B cell (primary cell): ENCODE results near the gene GATM. TPM values are rescaled to one million over a fixed set of nuclear protein-coding genes. Genes with fewer than 3 reads are reported as not detected.

Source experiments
- ATAC-seq: fragments of 200-7000 bp; cut with Tn5 transposase; one replicate; pipeline ENCODE4 v1.10.0; 2021; ENCODE audit warnings: low read depth, mild to moderate bottlenecking, moderate number of reproducible peaks, moderate library complexity
- CTCF ChIA-PET: fragments of 350-600 bp; sonication (Branson Sonifier 250); formaldehyde crosslinking; loops from one replicate; lab custom pipeline; 2021; ENCODE audit warnings: antibody characterized with exemption, inconsistent platforms; lab: Charles Lee
- POLR2A ChIA-PET: fragments of 350-600 bp; sonication (Branson Sonifier 250); formaldehyde crosslinking; loops from one replicate; lab custom pipeline; 2021; ENCODE audit warnings: antibody characterized with exemption; lab: Charles Lee
- DNase-seq: peaks from one replicate; pipeline ENCODE4 v3.0.0; 2013
- H2AFZ ChIP-seq: 2 replicates; pipeline ENCODE4 v1.6.1; 2012; ENCODE audit warnings: mild to moderate bottlenecking, low read depth, low read length; ENCODE audit not compliant: insufficient read depth, poor library complexity, severe bottlenecking
- H3K27ac ChIP-seq, 2 donors: 1 replicate in 1 of 2; 2 replicates in 1 of 2; pipeline ENCODE4 v1.5.1; 2012 to 2013; ENCODE audit warnings: low read length in 2 of 2, mild to moderate bottlenecking in 2 of 2, moderate library complexity in 1 of 2
- H3K27me3 ChIP-seq, 4 experiments: fragments of 200-600 bp in 1 of 4; sonication (generic) in 1 of 4; replicated peaks in 1 of 4; 1 replicate in 2 of 4; 2 replicates in 2 of 4; pipeline versions ENCODE4 v1.6.1 to v1.7.0; 2013 to 2016; ENCODE audit warnings: low read length in 3 of 4, mild to moderate bottlenecking in 2 of 4, mixed read lengths in 1 of 4, moderate library complexity in 1 of 4; ENCODE audit not compliant: insufficient read depth in 4 of 4, control insufficient read depth in 3 of 4; ENCODE audit errors: control extremely low read depth in 1 of 4
- H3K36me3 ChIP-seq, 2 experiments: replicated peaks in 1 of 2; 1 replicate in 1 of 2; 2 replicates in 1 of 2; pipeline versions ENCODE4 v1.6.1 to v1.7.1; 2013; ENCODE audit warnings: low read length in 1 of 2; ENCODE audit not compliant: insufficient read depth in 2 of 2, control insufficient read depth in 1 of 2; ENCODE audit errors: control extremely low read depth in 1 of 2, extremely low read depth in 1 of 2
- H3K4me1 ChIP-seq, 2 donors: fragments of 200-600 bp in 1 of 2; sonication (generic) in 1 of 2; 1 replicate in 1 of 2; 2 replicates in 1 of 2; pipeline versions ENCODE4 v1.5.1 to v1.6.1; 2013 to 2017; ENCODE audit warnings: low read length in 2 of 2; ENCODE audit not compliant: control insufficient read depth in 2 of 2, insufficient read depth in 2 of 2
- H3K4me2 ChIP-seq: replicated peaks from 2 replicates; pipeline ENCODE3; 2012; ENCODE audit warnings: mild to moderate bottlenecking, low read depth, low read length; ENCODE audit not compliant: poor library complexity, severe bottlenecking
- H3K4me3 ChIP-seq, 5 experiments: fragments of 200-600 bp in 1 of 5; sonication (generic) in 1 of 5; 1 replicate in 3 of 5; 2 replicates in 2 of 5; pipeline versions ENCODE4 v1.5.1 to v1.7.0; 2011 to 2016; ENCODE audit warnings: low read length in 4 of 5, mild to moderate bottlenecking in 4 of 5, low read depth in 2 of 5, control low read depth in 1 of 5, moderate library complexity in 1 of 5; ENCODE audit not compliant: insufficient read depth in 1 of 5; ENCODE audit errors: control extremely low read depth in 1 of 5, extremely low read depth in 1 of 5
- H3K79me2 ChIP-seq: fragments of 200-600 bp; sonication (generic); one replicate; pipeline ENCODE4 v1.6.0; 2016; ENCODE audit warnings: low read length; ENCODE audit not compliant: control insufficient read depth, insufficient read depth
- H3K9ac ChIP-seq: fragments of 200-600 bp; sonication (generic); 2 replicates; pipeline ENCODE4 v1.6.1; 2017; ENCODE audit warnings: mild to moderate bottlenecking, low read length, moderate library complexity
- H3K9me3 ChIP-seq, 3 donors: one replicate each; pipeline versions ENCODE4 v1.6.1 to v1.7.1; 2013; ENCODE audit warnings: low read length in 2 of 3; ENCODE audit not compliant: control insufficient read depth in 2 of 3, insufficient read depth in 1 of 3; ENCODE audit errors: control extremely low read depth in 1 of 3
- H4K20me1 ChIP-seq: 2 replicates; pipeline ENCODE4 v1.6.0; 2012; ENCODE audit warnings: mild to moderate bottlenecking, low read length; ENCODE audit not compliant: insufficient read depth, control insufficient read depth, poor library complexity, severe bottlenecking
- H3K27ac Mint-ChIP-seq: one replicate; pipeline ENCODE4 v1.8.0; 2021; ENCODE audit warnings: mixed read lengths
- H3K27me3 Mint-ChIP-seq: one replicate; pipeline ENCODE4 v1.8.0; 2021; ENCODE audit warnings: mixed read lengths
- H3K4me1 Mint-ChIP-seq: one replicate; pipeline ENCODE4 v1.8.0; 2021; ENCODE audit warnings: mixed read lengths
- H3K4me3 Mint-ChIP-seq: one replicate; pipeline ENCODE4 v1.8.0; 2021; ENCODE audit warnings: mixed read lengths
- H3K9me3 Mint-ChIP-seq: one replicate; pipeline ENCODE4 v1.8.0; 2022; ENCODE audit warnings: mixed read lengths; ENCODE audit not compliant: insufficient read depth
- CTCF ChIP-seq: fragments of 200-600 bp; IDR thresholded peaks from one replicate; pipeline ENCODE4 v1.8.0; 2022; ENCODE audit warnings: antibody characterized with exemption, mild to moderate bottlenecking
- EZH2 ChIP-seq: IDR thresholded peaks from 2 replicates; pipeline ENCODE4 v1.6.1; 2012; ENCODE audit warnings: borderline replicate concordance, low read depth, mild to moderate bottlenecking, moderate library complexity, low read length; ENCODE audit not compliant: insufficient read depth, poor library complexity, severe bottlenecking
- WGBS: methylation state at CpG from one replicate; pipeline ENCODE4 v1.1.5; 2013; ENCODE audit warnings: missing lambda C conversion rate; ENCODE audit not compliant: insufficient coverage; 5-methylcytosine and 5-hydroxymethylcytosine counted together
- intact Hi-C: fragments of 100-400 bp; cut with micrococcal nuclease; formaldehyde crosslinking; loops from one replicate; pipeline ENCODE4 v1.10.0; 2022
- polyA plus RNA-seq: library from polyadenylated mRNA; depleted of rRNA; stranded (reverse); fragments of >200 nt; gene quantifications from 2 replicates; pipeline ENCODE4 v1.2.3, GENCODE V29; 2012
- total RNA-seq, 2 donors: library from RNA; stranded (reverse); fragments of 120-200 nt in 1 of 2; gene quantifications; 1 replicate in 1 of 2; 2 replicates in 1 of 2; pipeline versions ENCODE4 v1.2.3 to v1.2.4, GENCODE V29; 2013 to 2022

Gene GATM
- total and polyA plus RNA-seq, 2 donors (not counting 1 experiment from before 2014, with no cell fraction given): 9.6 to 18.2 TPM

DNA sequence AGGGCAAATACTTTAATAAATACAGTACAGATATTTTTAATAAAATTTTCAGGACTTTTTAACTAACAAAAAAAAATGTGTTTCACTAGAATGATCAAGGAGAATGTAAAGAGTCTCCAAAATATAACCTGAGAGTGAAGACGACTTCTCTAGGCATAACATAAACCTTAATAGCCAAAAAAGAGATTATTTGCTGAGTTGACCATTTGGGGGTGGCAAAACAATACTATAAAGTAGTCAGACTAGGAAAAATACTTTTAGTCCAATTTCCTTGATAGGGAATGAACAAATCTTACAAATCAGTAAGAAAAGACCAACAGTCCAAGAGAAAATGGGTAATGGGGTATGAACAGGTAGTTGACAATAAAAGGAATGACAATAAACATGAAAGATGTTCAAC is 29.4 kb upstream of the GATM start:
- Mint-ChIP-seq H3K27ac (no peak overlapping the region), H3K4me3 (no peak overlapping the region), H3K9me3 (no peaks in the 10 kb centered on the region), H3K27me3 (no peaks in the 10 kb centered on the region), H3K4me1 (peaks cover 32% of the 10 kb centered on the region)
- Histone ChIP-seq H2AFZ (no peak overlapping the region), H3K27ac (no peak overlapping the region), H3K4me2 (no peak overlapping the region), H4K20me1 (peaks cover 30% of the 10 kb centered on the region), H3K4me3 (no peak overlapping the region), H3K27me3 (no peaks in the 10 kb centered on the region), H3K79me2 (peaks cover 38% of the 10 kb centered on the region), H3K9me3 (no peaks in the 10 kb centered on the region), H3K4me1 (peaks cover 12 to 16% of the 10 kb centered on the region in 2 donors), H3K9ac (no peak overlapping the region), H3K36me3 (peaks cover 28 to 61% of the 10 kb centered on the region in 2 experiments)
- POLR2A ChIA-PET: no interaction called here
- TF ChIP-seq CTCF: no peak
- TF ChIP-seq EZH2: no peak
- CTCF ChIA-PET: no interaction called here
- DNase-seq (no peak), ATAC-seq (no peak)
- intact Hi-C loops: loop anchor here (10.0 kb wide), 2 partner anchors 383 to 1123 kb away; partner anchors contain the start of genes GOLM2 and SORD
- no CpG with 5 or more reads among the region's 1 CpG for WGBS
